ENCODE results near the gene P2RY1. TPM values are rescaled to one million over a fixed set of nuclear protein-coding genes. Genes with fewer than 3 reads are reported as not detected.
"Not testable (repeated sequence)": the region's sequence is repeated elsewhere in the genome, so short reads cannot be mapped to it uniquely, and the experiment has no call there.

Gene P2RY1
- total RNA-seq, 1 donor from 2014 or later, result 19.8 TPM

DNA sequence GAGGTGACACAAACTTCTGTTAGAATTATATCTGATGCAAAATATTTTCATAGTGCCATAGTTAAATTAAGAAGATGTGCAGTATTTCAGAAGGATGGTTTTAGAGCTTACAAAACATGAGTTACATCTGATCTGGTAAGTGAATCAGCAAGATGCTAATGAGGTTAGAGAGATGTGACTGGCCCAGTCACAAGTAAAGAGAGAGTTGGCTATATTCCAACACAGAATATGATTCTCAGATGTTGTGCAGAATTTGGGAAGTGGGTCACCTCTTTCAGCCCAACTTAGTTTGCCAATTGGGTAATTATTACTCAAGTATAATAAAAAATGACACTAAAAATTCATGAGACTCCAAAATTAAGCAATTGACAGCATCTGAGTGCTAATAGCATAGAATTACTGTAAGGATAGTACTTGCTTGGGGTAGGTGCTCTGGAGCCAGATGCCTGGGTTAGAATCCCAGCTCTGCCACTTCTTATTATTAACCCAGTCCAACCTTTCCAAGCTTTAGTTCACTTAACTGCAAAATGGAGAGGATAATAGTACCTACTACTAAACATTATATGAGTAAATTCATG lies 30.8 kb downstream of the P2RY1 start:
- no peak overlapping the region for H3K27ac ChIP-seq
- H3K4me3 ChIP-seq, result no peak overlapping the region
- H3K9me3 ChIP-seq, result no peaks in the 10 kb centered on the region
- no peak for TF ChIP-seq CTCF (IDR thresholded peaks at IDR 0.05)
- intact Hi-C loops (cut with DNase I), result no loop called here
- H3K4me1 ChIP-seq, result no peaks in the 10 kb centered on the region
- ATAC-seq (peak; percentile 40 to 65), DNase-seq (no peak)
- H3K27me3 ChIP-seq (ENCODE audit: low read depth), result no peaks in the 10 kb centered on the region
- no peaks in the 10 kb centered on the region for H3K36me3 ChIP-seq

GRCh38 chr3:152870027-152870426 lies 35.1 kb downstream of the P2RY1 start:
- ATAC-seq, result peak; percentile 80 to 89
- intact Hi-C loops (cut with DNase I), result no loop called here
- H3K36me3 ChIP-seq, result no peaks in the 10 kb centered on the region
- H3K27me3 ChIP-seq (ENCODE audit: low read depth), result no peaks in the 10 kb centered on the region
- no peaks in the 10 kb centered on the region for H3K4me1 ChIP-seq
- DNase-seq, result no peak
- no peak for TF ChIP-seq CTCF (IDR thresholded peaks at IDR 0.05)
- no peak overlapping the region for H3K4me3 ChIP-seq
- no peaks in the 10 kb centered on the region for H3K9me3 ChIP-seq
- H3K27ac ChIP-seq, result peak overlapping the region; percentile 14

DNA sequence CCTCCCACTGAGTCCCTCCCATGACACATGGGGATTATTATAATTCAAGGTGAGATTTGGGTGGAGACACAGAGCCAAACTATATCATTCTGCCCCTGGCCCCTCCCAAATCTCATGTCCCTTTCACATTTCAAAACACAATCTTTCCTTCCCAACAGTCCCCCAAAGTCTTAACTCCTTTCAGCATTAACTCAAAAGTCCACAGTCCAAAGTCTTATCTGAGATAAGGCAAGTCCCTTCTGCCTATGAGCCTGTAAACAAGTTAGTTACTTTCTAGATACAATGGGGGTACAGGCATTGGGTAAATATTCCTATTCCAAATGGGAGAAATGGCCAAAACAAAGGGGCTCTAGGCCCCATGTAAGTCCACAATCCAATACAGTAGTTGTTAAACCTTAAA lies 38.4 kb downstream of the P2RY1 start:
- H3K36me3 ChIP-seq; H3K4me1 ChIP-seq; H3K4me3 ChIP-seq; H3K9me3 ChIP-seq; ATAC-seq; intact Hi-C loops (cut with DNase I); H3K27ac ChIP-seq; H3K27me3 ChIP-seq (ENCODE audit: low read depth); DNase-seq: not testable (repeated sequence)

- no peaks in the 10 kb centered on the region for H3K27me3 ChIP-seq (ENCODE audit: low read depth)
- DNase-seq (no peak), ATAC-seq (no peak)
- no peak overlapping the region for H3K4me3 ChIP-seq
- no peaks in the 10 kb centered on the region for H3K36me3 ChIP-seq
- H3K4me1 ChIP-seq, result no peaks in the 10 kb centered on the region
- no peak for TF ChIP-seq CTCF (IDR thresholded peaks at IDR 0.05)
- intact Hi-C loops (cut with DNase I), result no loop called here
- H3K9me3 ChIP-seq, result no peaks in the 10 kb centered on the region
- no peak overlapping the region for H3K27ac ChIP-seq
These were observed 40.2 kb downstream of the P2RY1 start for GRCh38 chr3:152874896-152875749.

DNA sequence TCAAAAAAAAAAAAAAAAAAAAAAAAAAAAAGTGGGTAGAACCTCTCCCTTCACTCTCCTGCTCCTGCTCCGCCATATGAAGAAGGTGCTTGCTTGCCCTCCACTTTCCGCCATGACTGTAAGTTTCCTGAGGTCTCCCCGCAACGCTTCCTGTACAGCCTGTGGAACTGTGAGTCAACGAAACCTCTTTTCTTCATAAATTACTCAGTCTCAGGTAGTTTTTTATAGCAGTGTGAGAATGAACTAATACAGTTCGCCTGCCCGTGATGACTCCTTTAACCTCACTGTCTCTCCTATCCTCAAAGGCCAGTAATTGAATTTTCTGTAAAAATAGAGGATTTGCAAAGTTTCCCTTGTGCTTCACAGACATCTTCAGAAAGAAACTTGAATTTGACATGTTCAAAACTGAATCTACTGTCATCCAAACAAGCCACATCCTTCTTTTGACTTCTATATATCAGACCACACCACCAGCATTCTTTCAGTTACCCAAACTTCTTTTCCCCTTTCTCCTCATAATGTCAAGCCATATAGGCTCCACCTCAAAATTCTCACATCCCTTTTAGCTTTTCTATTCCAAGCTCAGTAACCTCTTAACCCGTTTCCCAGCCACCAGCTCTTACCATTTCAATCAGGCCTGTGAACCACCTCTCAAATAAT lies 44.3 kb downstream of the P2RY1 start:
- H3K36me3 ChIP-seq, result no peaks in the 10 kb centered on the region
- intact Hi-C loops (cut with DNase I), result no loop called here
- TF ChIP-seq CTCF (IDR thresholded peaks at IDR 0.05), result no peak
- H3K4me1 ChIP-seq, result no peaks in the 10 kb centered on the region
- no peaks in the 10 kb centered on the region for H3K9me3 ChIP-seq
- DNase-seq (no peak), ATAC-seq (no peak)
- no peak overlapping the region for H3K4me3 ChIP-seq
- H3K27ac ChIP-seq, result no peak overlapping the region
- no peaks in the 10 kb centered on the region for H3K27me3 ChIP-seq (ENCODE audit: low read depth)

DNA sequence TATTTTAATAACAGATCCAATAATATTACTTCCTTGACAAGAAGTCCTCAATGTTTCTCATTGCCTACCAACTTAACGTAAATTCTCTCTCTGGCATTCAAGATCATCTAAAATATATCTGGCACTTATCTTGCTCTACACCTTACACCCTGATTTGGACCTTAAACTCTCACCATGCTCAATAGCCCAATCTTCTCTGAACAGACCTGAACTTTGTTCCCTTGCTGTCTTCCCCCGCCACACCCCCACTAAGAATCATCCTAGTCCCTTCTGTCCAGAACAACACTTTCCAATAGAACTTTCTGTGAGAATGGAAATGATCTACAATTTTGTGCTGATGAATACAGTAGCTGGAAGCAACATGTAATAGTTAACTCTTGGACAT lies 44.9 kb downstream of the P2RY1 start:
- no peaks in the 10 kb centered on the region for H3K9me3 ChIP-seq
- H3K27ac ChIP-seq, result no peak overlapping the region
- ATAC-seq (no peak), DNase-seq (no peak)
- no peaks in the 10 kb centered on the region for H3K36me3 ChIP-seq
- no peaks in the 10 kb centered on the region for H3K4me1 ChIP-seq
- H3K27me3 ChIP-seq (ENCODE audit: low read depth), result no peaks in the 10 kb centered on the region
- no peak overlapping the region for H3K4me3 ChIP-seq
- intact Hi-C loops (cut with DNase I), result no loop called here
- no peak for TF ChIP-seq CTCF (IDR thresholded peaks at IDR 0.05)
